ENCODE measurements around the gene CEP152.

- TF ChIP-seq CTCF (IDR thresholded peaks at IDR 0.05), result no peak
- TF ChIP-seq POLR2A (IDR thresholded peaks at IDR 0.05), result no peak
These were observed 3.4 kb upstream of the CEP152 start for GRCh38 chr15:48814286-48814685.

Measured in heart left ventricle (tissue), 13 donors.